22Rv1 (cell line): ENCODE measurements around the gene IQGAP2.

ENCODE experiments used
- H3K27ac ChIP-seq: fragments of 450-650 bp; 2 replicates; pipeline ENCODE4 v1.5.1; 2017
- CTCF ChIP-seq: fragments of 450-650 bp; IDR thresholded peaks from 2 replicates; pipeline ENCODE4 v1.5.1; 2017; ENCODE audit warnings: mild to moderate bottlenecking
- ZFX ChIP-seq: fragments of 450-650 bp; IDR thresholded peaks from 2 replicates; pipeline ENCODE4 v1.6.1; 2017; ENCODE audit warnings: antibody characterized with exemption, borderline replicate concordance

The IQGAP2 gene

GRCh38 chr5:76445830-76446229 is 42.7 kb downstream of the IQGAP2 start:
- no peak overlapping the region for H3K27ac ChIP-seq
- TF ChIP-seq CTCF (no peak), ZFX (no peak)

GRCh38 chr5:76446776-76447175 is 43.7 kb downstream of the IQGAP2 start:
- no peak overlapping the region for H3K27ac ChIP-seq

GRCh38 chr5:76449606-76450005 is 46.5 kb downstream of the IQGAP2 start:
- no peak for TF ChIP-seq ZFX
- no peak for TF ChIP-seq CTCF

More at GRCh38 chr5:76446776-76447175, 43.7 kb downstream of the IQGAP2 start:
- no peak for TF ChIP-seq CTCF
- no peak for TF ChIP-seq ZFX

GRCh38 chr5:76450054-76450453 is 47.0 kb downstream of the IQGAP2 start:
- H3K27ac ChIP-seq = no peak overlapping the region
- TF ChIP-seq CTCF (no peak), ZFX (no peak)

More at GRCh38 chr5:76449606-76450005, 46.5 kb downstream of the IQGAP2 start:
- H3K27ac ChIP-seq = no peak overlapping the region

GRCh38 chr5:76451031-76451701 is 48.1 kb downstream of the IQGAP2 start:
- no peak overlapping the region for H3K27ac ChIP-seq
- TF ChIP-seq CTCF (no peak), ZFX (no peak)

- no peak for TF ChIP-seq CTCF
- no peak for TF ChIP-seq ZFX
- no peak overlapping the region for H3K27ac ChIP-seq
Observed at GRCh38 chr5:76455531-76456133, 52.5 kb downstream of the IQGAP2 start.

- H3K27ac ChIP-seq = no peak overlapping the region
- no peak for TF ChIP-seq ZFX
- TF ChIP-seq CTCF = no peak
Observed at GRCh38 chr5:76456258-76456657, 53.2 kb downstream of the IQGAP2 start.
